ENCODE results near the gene AKAP6.

- no peak for TF ChIP-seq CTCF (IDR thresholded peaks at IDR 0.05)
- TF ChIP-seq POLR2A (IDR thresholded peaks at IDR 0.05), result no peak
These were observed 131.2 kb downstream of the AKAP6 start for GRCh38 chr14:32460267-32460666.

All from right lobe of liver (tissue), 4 donors.